Fibroblast of lung (primary cell): ENCODE measurements around the gene GAL3ST2. TPM values are rescaled to one million over a fixed set of nuclear protein-coding genes. Genes with fewer than 3 reads are reported as not detected.

Source experiments
- DNase-seq, 2 donors: peaks; one replicate each; pipeline versions ENCODE4 v3.0.0 to v3.0.0-alpha.2; 2010; ENCODE audit warnings: low read depth in 2 of 2
- H2AFZ ChIP-seq: 2 replicates; pipeline ENCODE4 v1.5.1; 2012; ENCODE audit warnings: low read length, control low read depth, inconsistent platforms
- H3K27ac ChIP-seq: 2 replicates; pipeline ENCODE4 v1.5.1; 2011; ENCODE audit warnings: low read length, control low read depth; ENCODE audit not compliant: insufficient read depth
- H3K27me3 ChIP-seq: 2 replicates; pipeline ENCODE4 v1.5.1; 2011; ENCODE audit warnings: mild to moderate bottlenecking, low read length; ENCODE audit not compliant: control insufficient read depth, insufficient read depth
- H3K36me3 ChIP-seq: 2 replicates; pipeline ENCODE4 v1.5.1; 2011; ENCODE audit warnings: low read length; ENCODE audit not compliant: control insufficient read depth, insufficient read depth
- H3K4me1 ChIP-seq: 2 replicates; pipeline ENCODE4 v1.5.1; 2011; ENCODE audit warnings: low read length; ENCODE audit not compliant: control insufficient read depth, insufficient read depth; ENCODE audit errors: extremely low read depth
- H3K4me2 ChIP-seq: 2 replicates; pipeline ENCODE4 v1.5.1; 2011; ENCODE audit warnings: low read length, control low read depth; ENCODE audit not compliant: insufficient read depth; ENCODE audit errors: extremely low read depth
- H3K4me3 ChIP-seq, 4 experiments: fragments of 200-600 bp in 1 of 4; sonication (generic) in 1 of 4; replicated peaks in 1 of 4; 2 replicates each; pipeline ENCODE4 v1.5.1; 2011 to 2016; ENCODE audit warnings: low read length in 4 of 4, low read depth in 3 of 4, mild to moderate bottlenecking in 3 of 4, control low read depth in 2 of 4, inconsistent platforms in 1 of 4, mixed read lengths in 1 of 4; ENCODE audit not compliant: insufficient read depth in 1 of 4; ENCODE audit errors: control extremely low read depth in 1 of 4
- H3K79me2 ChIP-seq: 2 replicates; pipeline ENCODE4 v1.5.1; 2012; ENCODE audit warnings: mild to moderate bottlenecking, low read length, inconsistent platforms; ENCODE audit not compliant: control insufficient read depth, insufficient read depth
- H3K9ac ChIP-seq: 2 replicates; pipeline ENCODE4 v1.5.1; 2011; ENCODE audit warnings: mild to moderate bottlenecking, low read length, control low read depth; ENCODE audit not compliant: insufficient read depth
- H3K9me3 ChIP-seq: 2 replicates; pipeline ENCODE4 v1.5.1; 2012; ENCODE audit warnings: low read depth, low read length; ENCODE audit not compliant: control insufficient read depth, insufficient read depth
- H4K20me1 ChIP-seq: 2 replicates; pipeline ENCODE4 v1.5.1; 2011; ENCODE audit warnings: low read length; ENCODE audit not compliant: control insufficient read depth, insufficient read depth; ENCODE audit errors: extremely low read depth
- CTCF ChIP-seq, 2 donors: IDR thresholded peaks in 1 of 2; conservative IDR thresholded peaks in 1 of 2; 1 replicate in 1 of 2; 2 replicates in 1 of 2; pipeline ENCODE4 v1.5.1; 2011 to 2012; ENCODE audit warnings: low read length in 2 of 2, control low read depth in 1 of 2, inconsistent platforms in 1 of 2, low read depth in 1 of 2, mild to moderate bottlenecking in 1 of 2
- EZH2 ChIP-seq: IDR thresholded peaks from 2 replicates; pipeline ENCODE4 v1.5.1; 2012; ENCODE audit warnings: low read length, control low read depth, mild to moderate bottlenecking; ENCODE audit errors: missing control alignments
- polyA plus RNA-seq, 2 donors: library from polyadenylated mRNA; depleted of rRNA in 1 of 2; stranded (reverse) in 1 of 2; unstranded in 1 of 2; fragments of >200 nt; gene quantifications; 2 replicates each; pipeline ENCODE4 v1.2.1, GENCODE V29; 2011 to 2012; ENCODE audit warnings: missing spikeins in 1 of 2
- total RNA-seq: library from RNA; depleted of rRNA; stranded (reverse); fragments of >200 nt; gene quantifications from 2 replicates; pipeline ENCODE4 v1.2.1, GENCODE V29; 2014

Gene GAL3ST2
- total and polyA plus RNA-seq, 2 donors (not counting 1 experiment from before 2014, with no cell fraction given) = 0.17 TPM; not detected in 1

- Histone ChIP-seq H3K27me3 (no peaks in the 10 kb centered on the region), H3K79me2 (no peaks in the 10 kb centered on the region), H3K36me3 (no peaks in the 10 kb centered on the region), H3K9ac (no peak overlapping the region), H4K20me1 (no peaks in the 10 kb centered on the region), H3K4me1 (no peaks in the 10 kb centered on the region), H3K9me3 (no peaks in the 10 kb centered on the region), H2AFZ (no peak overlapping the region), H3K4me2 (no peak overlapping the region), H3K4me3 (no peak overlapping the region), H3K27ac (no peak overlapping the region)
- no peak for TF ChIP-seq CTCF (conservative IDR thresholded peaks at IDR 0.05 in 1 of 2, IDR thresholded peaks at IDR 0.05 in 1 of 2; ENCODE audit: low read depth in 1 of 2, low read length in 2 of 2)
- TF ChIP-seq EZH2 = no peak
- no peak for DNase-seq
Measured at GRCh38 chr2:241834527-241835210, 58.0 kb downstream of the GAL3ST2 start.

- DNase-seq = peak in 1 of 2 donors; percentile 35
- no peaks in the 10 kb centered on the region for H3K79me2 ChIP-seq
- TF ChIP-seq EZH2 (no peak), CTCF (conservative IDR thresholded peaks at IDR 0.05 in 1 of 2, IDR thresholded peaks at IDR 0.05 in 1 of 2; ENCODE audit: low read depth in 1 of 2, low read length in 2 of 2) (no peak)
- H3K9me3 ChIP-seq = no peaks in the 10 kb centered on the region
- H3K4me2 ChIP-seq = no peak overlapping the region
- no peak overlapping the region for H3K27ac ChIP-seq
- H2AFZ ChIP-seq = no peak overlapping the region
- H3K4me1 ChIP-seq = no peaks in the 10 kb centered on the region
- no peaks in the 10 kb centered on the region for H4K20me1 ChIP-seq
- no peaks in the 10 kb centered on the region for H3K27me3 ChIP-seq
- no peaks in the 10 kb centered on the region for H3K36me3 ChIP-seq
- H3K9ac ChIP-seq = no peak overlapping the region
- no peak overlapping the region for H3K4me3 ChIP-seq
Measured at GRCh38 chr2:241835611-241836010, 59.0 kb downstream of the GAL3ST2 start.

GRCh38 chr2:241836292-241836691, 59.7 kb downstream of the GAL3ST2 start:
- no peak for DNase-seq
- Histone ChIP-seq H2AFZ (no peak overlapping the region), H4K20me1 (no peaks in the 10 kb centered on the region), H3K79me2 (no peaks in the 10 kb centered on the region), H3K36me3 (no peaks in the 10 kb centered on the region), H3K27me3 (no peaks in the 10 kb centered on the region), H3K4me3 (no peak overlapping the region), H3K9ac (no peak overlapping the region), H3K4me1 (no peaks in the 10 kb centered on the region), H3K4me2 (no peak overlapping the region), H3K27ac (no peak overlapping the region), H3K9me3 (no peaks in the 10 kb centered on the region)
- TF ChIP-seq CTCF (conservative IDR thresholded peaks at IDR 0.05 in 1 of 2, IDR thresholded peaks at IDR 0.05 in 1 of 2; ENCODE audit: low read depth in 1 of 2, low read length in 2 of 2) (no peak), EZH2 (no peak)
